ENCODE data around the gene COL9A3.

Gene COL9A3

DNA sequence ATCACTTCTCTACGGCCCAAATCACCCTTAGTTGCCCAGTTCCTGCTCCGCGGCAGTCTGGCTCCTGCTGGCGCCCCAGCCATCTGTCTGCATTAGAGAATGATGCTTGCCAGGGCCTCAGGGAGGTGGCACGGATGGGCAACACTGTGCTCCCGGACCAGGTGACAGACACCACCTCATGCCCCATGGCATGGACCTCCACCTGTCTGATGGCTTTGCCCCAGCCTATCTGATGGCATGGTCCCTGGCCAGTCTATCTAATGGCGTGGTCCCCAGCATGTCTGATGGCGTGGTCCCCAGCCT is 39.4 kb upstream of the COL9A3 start:
- Histone ChIP-seq H2AFZ (ENCODE audit: low read depth, low read length) (no peak overlapping the region), H3K27ac (ENCODE audit: low read length, poor library complexity, severe bottlenecking) (no peak overlapping the region), H3K4me3 (ENCODE audit: insufficient read depth in 1 of 2, low read depth in 1 of 2, low read length in 2 of 2) (no peak overlapping the region), H3K4ac (ENCODE audit: low read depth in 1 of 2, low read length in 2 of 2) (no peak overlapping the region), H2BK5ac (ENCODE audit: low read depth, low read length, poor library complexity, severe bottlenecking) (no peak overlapping the region), H3K18ac (ENCODE audit: low read depth in 1 of 2, low read length in 2 of 2) (peak overlapping the region in 1 of 2 experiments; percentile 55), H2BK12ac (ENCODE audit: low read length in 2 of 2) (no peak overlapping the region), H2BK15ac (ENCODE audit: low read depth, poor library complexity, severe bottlenecking) (no peak overlapping the region), H2AK5ac (ENCODE audit: low read length, severe bottlenecking) (no peak overlapping the region), H3K23ac (ENCODE audit: low read length in 2 of 2) (no peak overlapping the region), H3K79me1 (replicated peaks; ENCODE audit: low read length, poor library complexity, severe bottlenecking) (no peaks in the 10 kb centered on the region), H3K4me1 (ENCODE audit: control insufficient read depth, insufficient read depth, low read depth, low read length) (no peaks in the 10 kb centered on the region), H3K9me3 (ENCODE audit: control insufficient read depth, low read length) (no peaks in the 10 kb centered on the region), H2BK120ac (ENCODE audit: low read depth, low read length) (no peak overlapping the region), H3K27me3 (ENCODE audit: control insufficient read depth in 1 of 2, insufficient read depth in 1 of 2, low read length in 2 of 2) (peaks cover 38 to 41% of the 10 kb centered on the region in 2 experiments), H4K91ac (ENCODE audit: low read length) (peak overlapping the region; percentile 44), H3K9ac (ENCODE audit: low read length) (no peak overlapping the region), H3K14ac (ENCODE audit: low read length in 2 of 2) (peak overlapping the region in 1 of 2 experiments; percentile 30), H3K4me2 (ENCODE audit: low read length, poor library complexity, severe bottlenecking) (no peak overlapping the region), H3K36me3 (ENCODE audit: control insufficient read depth in 1 of 2, insufficient read depth in 2 of 2, low read depth in 1 of 2, low read length in 2 of 2) (no peaks in the 10 kb centered on the region), H4K8ac (ENCODE audit: low read length) (no peak overlapping the region)
- WGBS: 90% methylated on average over 8 of the region's 8 CpGs
- DNase-seq: no peak

DNA sequence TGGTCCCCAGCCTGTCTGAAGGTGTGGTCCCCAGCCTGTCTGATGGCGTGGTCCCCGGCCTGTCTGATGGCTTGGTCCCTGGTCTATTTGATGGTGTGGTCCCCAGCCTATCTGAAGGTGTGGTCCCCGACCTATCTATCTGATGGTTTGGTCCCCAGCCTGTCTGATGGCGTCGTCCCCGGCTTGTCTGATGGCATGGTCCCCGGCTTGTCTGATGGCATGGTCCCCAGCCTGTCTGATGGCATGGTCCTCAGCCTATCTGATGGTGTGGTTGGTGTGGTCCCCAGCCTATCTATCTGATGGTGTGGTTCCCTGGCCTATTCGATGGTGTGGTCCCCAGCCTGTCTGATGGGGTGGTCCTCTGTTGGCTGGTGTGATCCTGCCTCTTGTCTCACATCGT is 38.8 kb upstream of the COL9A3 start:
- Histone ChIP-seq H3K23ac (ENCODE audit: low read length in 2 of 2) (no peak overlapping the region), H2BK12ac (ENCODE audit: low read length in 2 of 2) (no peak overlapping the region)

DNA sequence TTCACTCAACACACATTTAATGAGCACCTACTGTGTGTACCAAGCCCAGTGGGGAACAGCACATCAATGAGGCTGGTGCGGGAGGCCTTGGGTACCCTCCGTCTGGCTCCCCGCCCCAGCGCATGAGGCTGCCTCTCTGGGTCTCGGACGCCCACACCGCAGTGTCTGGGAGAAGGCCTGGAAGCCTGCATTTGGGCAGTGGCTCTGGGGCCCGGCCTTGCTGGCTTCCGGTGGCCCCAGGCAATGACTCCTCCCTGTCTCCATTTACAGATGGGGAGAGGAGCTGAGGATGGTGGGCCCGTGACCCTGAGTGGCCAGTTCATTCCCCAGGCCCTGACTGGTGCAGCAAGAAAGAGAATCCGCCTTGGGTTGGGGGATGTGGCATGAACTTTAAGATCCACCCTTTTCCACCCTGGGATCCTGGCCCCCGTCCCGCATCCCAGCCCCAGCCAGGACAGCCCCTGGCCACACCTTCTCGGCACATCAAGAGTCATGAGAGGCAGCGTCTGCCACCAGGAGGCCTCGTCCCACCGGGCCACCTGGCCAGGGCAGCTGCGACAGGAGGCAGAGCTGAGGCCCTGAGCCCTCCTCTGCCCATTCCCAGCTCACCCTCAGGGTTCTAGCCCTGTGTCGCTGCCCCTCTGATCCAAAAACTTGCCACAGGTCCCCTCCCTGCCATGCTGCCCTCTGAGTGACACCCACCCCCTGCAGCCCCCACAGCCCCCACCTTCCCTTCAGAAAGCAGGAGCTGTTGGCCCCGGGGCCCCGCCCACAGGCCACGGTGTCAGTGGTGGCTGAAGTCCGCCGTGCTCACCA is 38.0 kb upstream of the COL9A3 start:
- Histone ChIP-seq H3K36me3 (ENCODE audit: control insufficient read depth in 1 of 2, insufficient read depth in 2 of 2, low read depth in 1 of 2, low read length in 2 of 2) (no peaks in the 10 kb centered on the region), H3K23ac (ENCODE audit: low read length in 2 of 2) (no peak overlapping the region)
- WGBS: 79% methylated on average over 23 of the region's 24 CpGs

More for the DNA sequence above, 38.8 kb upstream of the COL9A3 start:
- no peak overlapping the region for H3K18ac ChIP-seq (ENCODE audit: low read depth in 1 of 2, low read length in 2 of 2)
- H2BK120ac ChIP-seq (ENCODE audit: low read depth, low read length): no peak overlapping the region
- no peak for DNase-seq
- no peaks in the 10 kb centered on the region for H3K79me1 ChIP-seq (replicated peaks; ENCODE audit: low read length, poor library complexity, severe bottlenecking)
- H2BK15ac ChIP-seq (ENCODE audit: low read depth, poor library complexity, severe bottlenecking): no peak overlapping the region
- no peak overlapping the region for H3K4me3 ChIP-seq (ENCODE audit: insufficient read depth in 1 of 2, low read depth in 1 of 2, low read length in 2 of 2)
- H3K27ac ChIP-seq (ENCODE audit: low read length, poor library complexity, severe bottlenecking): no peak overlapping the region
- H3K14ac ChIP-seq (ENCODE audit: low read length in 2 of 2): no peak overlapping the region
- H2BK5ac ChIP-seq (ENCODE audit: low read depth, low read length, poor library complexity, severe bottlenecking): no peak overlapping the region
- H3K9me3 ChIP-seq (ENCODE audit: control insufficient read depth, low read length): no peaks in the 10 kb centered on the region
- H2AK5ac ChIP-seq (ENCODE audit: low read length, severe bottlenecking): no peak overlapping the region
- no peaks in the 10 kb centered on the region for H3K4me1 ChIP-seq (ENCODE audit: control insufficient read depth, insufficient read depth, low read depth, low read length)
- no peak overlapping the region for H2AFZ ChIP-seq (ENCODE audit: low read depth, low read length)
- no peak overlapping the region for H3K4me2 ChIP-seq (ENCODE audit: low read length, poor library complexity, severe bottlenecking)
- H3K9ac ChIP-seq (ENCODE audit: low read length): no peak overlapping the region
- H3K27me3 ChIP-seq (ENCODE audit: control insufficient read depth in 1 of 2, insufficient read depth in 1 of 2, low read length in 2 of 2): peaks cover 35 to 38% of the 10 kb centered on the region in 2 experiments
- H3K36me3 ChIP-seq (ENCODE audit: control insufficient read depth in 1 of 2, insufficient read depth in 2 of 2, low read depth in 1 of 2, low read length in 2 of 2): no peaks in the 10 kb centered on the region
- no peak overlapping the region for H3K4ac ChIP-seq (ENCODE audit: low read depth in 1 of 2, low read length in 2 of 2)
- H4K91ac ChIP-seq (ENCODE audit: low read length): no peak overlapping the region
- WGBS: 94% methylated on average over 9 of the region's 9 CpGs
- H4K8ac ChIP-seq (ENCODE audit: low read length): no peak overlapping the region

GRCh38 chr20:62779417-62779685 is 37.5 kb upstream of the COL9A3 start:
- Histone ChIP-seq H3K9ac (ENCODE audit: low read length) (no peak overlapping the region), H3K23ac (ENCODE audit: low read length in 2 of 2) (no peak overlapping the region), H2AK5ac (ENCODE audit: low read length, severe bottlenecking) (no peak overlapping the region), H3K14ac (ENCODE audit: low read length in 2 of 2) (no peak overlapping the region), H3K27me3 (ENCODE audit: control insufficient read depth in 1 of 2, insufficient read depth in 1 of 2, low read length in 2 of 2) (peaks cover 24 to 29% of the 10 kb centered on the region in 2 experiments), H3K79me1 (replicated peaks; ENCODE audit: low read length, poor library complexity, severe bottlenecking) (no peaks in the 10 kb centered on the region), H2AFZ (ENCODE audit: low read depth, low read length) (no peak overlapping the region), H2BK120ac (ENCODE audit: low read depth, low read length) (no peak overlapping the region), H3K18ac (ENCODE audit: low read depth in 1 of 2, low read length in 2 of 2) (no peak overlapping the region), H3K36me3 (ENCODE audit: control insufficient read depth in 1 of 2, insufficient read depth in 2 of 2, low read depth in 1 of 2, low read length in 2 of 2) (no peaks in the 10 kb centered on the region), H3K4me2 (ENCODE audit: low read length, poor library complexity, severe bottlenecking) (no peak overlapping the region), H3K27ac (ENCODE audit: low read length, poor library complexity, severe bottlenecking) (no peak overlapping the region), H4K8ac (ENCODE audit: low read length) (no peak overlapping the region), H2BK15ac (ENCODE audit: low read depth, poor library complexity, severe bottlenecking) (no peak overlapping the region), H4K91ac (ENCODE audit: low read length) (no peak overlapping the region), H2BK12ac (ENCODE audit: low read length in 2 of 2) (no peak overlapping the region), H3K9me3 (ENCODE audit: control insufficient read depth, low read length) (no peaks in the 10 kb centered on the region), H2BK5ac (ENCODE audit: low read depth, low read length, poor library complexity, severe bottlenecking) (no peak overlapping the region), H3K4me1 (ENCODE audit: control insufficient read depth, insufficient read depth, low read depth, low read length) (no peaks in the 10 kb centered on the region), H3K4ac (ENCODE audit: low read depth in 1 of 2, low read length in 2 of 2) (no peak overlapping the region), H3K4me3 (ENCODE audit: insufficient read depth in 1 of 2, low read depth in 1 of 2, low read length in 2 of 2) (no peak overlapping the region)
- WGBS: 87% methylated on average over 7 of the region's 7 CpGs
- no peak for DNase-seq

More for the DNA sequence above, 38.0 kb upstream of the COL9A3 start:
- Histone ChIP-seq H2BK120ac (ENCODE audit: low read depth, low read length) (no peak overlapping the region), H3K4me3 (ENCODE audit: insufficient read depth in 1 of 2, low read depth in 1 of 2, low read length in 2 of 2) (no peak overlapping the region), H4K8ac (ENCODE audit: low read length) (no peak overlapping the region), H2AK5ac (ENCODE audit: low read length, severe bottlenecking) (no peak overlapping the region), H4K91ac (ENCODE audit: low read length) (no peak overlapping the region), H2AFZ (ENCODE audit: low read depth, low read length) (no peak overlapping the region), H3K4me1 (ENCODE audit: control insufficient read depth, insufficient read depth, low read depth, low read length) (no peaks in the 10 kb centered on the region), H3K4ac (ENCODE audit: low read depth in 1 of 2, low read length in 2 of 2) (no peak overlapping the region), H3K79me1 (replicated peaks; ENCODE audit: low read length, poor library complexity, severe bottlenecking) (no peaks in the 10 kb centered on the region), H3K18ac (ENCODE audit: low read depth in 1 of 2, low read length in 2 of 2) (no peak overlapping the region), H2BK5ac (ENCODE audit: low read depth, low read length, poor library complexity, severe bottlenecking) (no peak overlapping the region), H3K14ac (ENCODE audit: low read length in 2 of 2) (no peak overlapping the region), H3K9me3 (ENCODE audit: control insufficient read depth, low read length) (no peaks in the 10 kb centered on the region), H2BK15ac (ENCODE audit: low read depth, poor library complexity, severe bottlenecking) (no peak overlapping the region), H2BK12ac (ENCODE audit: low read length in 2 of 2) (no peak overlapping the region), H3K4me2 (ENCODE audit: low read length, poor library complexity, severe bottlenecking) (no peak overlapping the region), H3K27ac (ENCODE audit: low read length, poor library complexity, severe bottlenecking) (no peak overlapping the region), H3K27me3 (ENCODE audit: control insufficient read depth in 1 of 2, insufficient read depth in 1 of 2, low read length in 2 of 2) (peaks cover 27 to 34% of the 10 kb centered on the region in 2 experiments), H3K9ac (ENCODE audit: low read length) (no peak overlapping the region)
- no peak for DNase-seq

Measured in mesenchymal stem cell (in vitro differentiated cells and primary cell).